ENCODE results near the gene ELMO1. TPM values are rescaled to one million over a fixed set of nuclear protein-coding genes. Genes with fewer than 3 reads are reported as not detected.

The ELMO1 gene
- total RNA-seq, 1 donor from 2014 or later = 29.4 TPM

- TF ChIP-seq, protein P1, sequence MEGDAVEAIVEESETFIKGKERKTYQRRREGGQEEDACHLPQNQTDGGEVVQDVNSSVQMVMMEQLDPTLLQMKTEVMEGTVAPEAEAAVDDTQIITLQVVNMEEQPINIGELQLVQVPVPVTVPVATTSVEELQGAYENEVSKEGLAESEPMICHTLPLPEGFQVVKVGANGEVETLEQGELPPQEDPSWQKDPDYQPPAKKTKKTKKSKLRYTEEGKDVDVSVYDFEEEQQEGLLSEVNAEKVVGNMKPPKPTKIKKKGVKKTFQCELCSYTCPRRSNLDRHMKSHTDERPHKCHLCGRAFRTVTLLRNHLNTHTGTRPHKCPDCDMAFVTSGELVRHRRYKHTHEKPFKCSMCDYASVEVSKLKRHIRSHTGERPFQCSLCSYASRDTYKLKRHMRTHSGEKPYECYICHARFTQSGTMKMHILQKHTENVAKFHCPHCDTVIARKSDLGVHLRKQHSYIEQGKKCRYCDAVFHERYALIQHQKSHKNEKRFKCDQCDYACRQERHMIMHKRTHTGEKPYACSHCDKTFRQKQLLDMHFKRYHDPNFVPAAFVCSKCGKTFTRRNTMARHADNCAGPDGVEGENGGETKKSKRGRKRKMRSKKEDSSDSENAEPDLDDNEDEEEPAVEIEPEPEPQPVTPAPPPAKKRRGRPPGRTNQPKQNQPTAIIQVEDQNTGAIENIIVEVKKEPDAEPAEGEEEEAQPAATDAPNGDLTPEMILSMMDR (conservative IDR thresholded peaks at IDR 0.05) = no peak
- peaks cover 12% of the 10 kb centered on the region for H3K9me3 Mint-ChIP-seq
- H3K27ac Mint-ChIP-seq = no peak overlapping the region
- H3K36me3 Mint-ChIP-seq = peaks cover 9% of the 10 kb centered on the region
- H3K4me3 Mint-ChIP-seq = no peak overlapping the region
- no peaks in the 10 kb centered on the region for H3K27me3 Mint-ChIP-seq
- no peaks in the 10 kb centered on the region for H3K4me1 Mint-ChIP-seq (ENCODE audit: unreplicated experiment)
- DNase-seq (ENCODE audit: extremely low spot score, unreplicated experiment) = no peak
Measured at GRCh38 chr7:36847946-36848345, 600.7 kb downstream of the ELMO1 start.

GRCh38 chr7:36844374-36844773 lies 604.3 kb downstream of the ELMO1 start:
- H3K27me3 Mint-ChIP-seq = no peaks in the 10 kb centered on the region
- H3K9me3 Mint-ChIP-seq = peaks cover 12% of the 10 kb centered on the region
- no peaks in the 10 kb centered on the region for H3K4me1 Mint-ChIP-seq (ENCODE audit: unreplicated experiment)
- TF ChIP-seq, protein P1 (conservative IDR thresholded peaks at IDR 0.05) = no peak
- no peak overlapping the region for H3K27ac Mint-ChIP-seq
- DNase-seq (ENCODE audit: extremely low spot score, unreplicated experiment) = no peak
- no peak overlapping the region for H3K4me3 Mint-ChIP-seq
- H3K36me3 Mint-ChIP-seq = peaks cover 9% of the 10 kb centered on the region

DNA sequence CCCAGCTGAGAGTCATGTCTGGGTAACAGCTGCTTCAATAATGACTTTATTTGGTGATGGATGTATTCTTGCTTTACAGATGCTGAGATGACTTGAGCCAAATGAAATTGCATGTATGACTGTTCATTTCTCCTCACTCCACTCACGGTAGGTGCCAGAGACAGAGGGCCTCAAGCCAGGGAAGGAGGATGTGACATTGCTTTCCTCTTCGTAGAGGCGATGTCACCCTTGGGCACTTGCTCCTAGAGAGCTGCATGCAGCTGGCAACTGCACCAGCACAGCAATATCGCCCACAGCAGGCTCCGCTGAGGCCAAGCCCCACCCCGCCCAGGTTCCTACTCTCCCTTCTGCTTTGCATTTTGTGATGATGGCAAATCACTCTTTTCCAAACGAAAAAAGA lies 607.8 kb downstream of the ELMO1 start:
- DNase-seq (ENCODE audit: extremely low spot score, unreplicated experiment) = no peak
- peaks cover 3% of the 10 kb centered on the region for H3K36me3 Mint-ChIP-seq
- H3K27me3 Mint-ChIP-seq = no peaks in the 10 kb centered on the region
- H3K4me1 Mint-ChIP-seq (ENCODE audit: unreplicated experiment) = peaks cover 5% of the 10 kb centered on the region
- H3K4me3 Mint-ChIP-seq = no peak overlapping the region
- H3K27ac Mint-ChIP-seq = no peak overlapping the region
- peaks cover 7% of the 10 kb centered on the region for H3K9me3 Mint-ChIP-seq
- TF ChIP-seq, protein P1 (conservative IDR thresholded peaks at IDR 0.05) = no peak

- Mint-ChIP-seq H3K4me1 (ENCODE audit: unreplicated experiment) (peaks cover 5% of the 10 kb centered on the region), H3K27me3 (no peaks in the 10 kb centered on the region), H3K27ac (no peak overlapping the region), H3K4me3 (no peak overlapping the region), H3K9me3 (peaks cover 4% of the 10 kb centered on the region), H3K36me3 (peaks cover 3% of the 10 kb centered on the region)
- TF ChIP-seq, protein P1 (conservative IDR thresholded peaks at IDR 0.05) = no peak
- no peak for DNase-seq (ENCODE audit: extremely low spot score, unreplicated experiment)
Measured at GRCh38 chr7:36838616-36839225, 609.9 kb downstream of the ELMO1 start.

GRCh38 chr7:36831049-36831448 lies 617.6 kb downstream of the ELMO1 start:
- Mint-ChIP-seq H3K27ac (no peak overlapping the region), H3K27me3 (no peaks in the 10 kb centered on the region), H3K9me3 (peaks cover 5% of the 10 kb centered on the region), H3K36me3 (no peaks in the 10 kb centered on the region), H3K4me1 (ENCODE audit: unreplicated experiment) (peaks cover 6% of the 10 kb centered on the region), H3K4me3 (no peak overlapping the region)
- TF ChIP-seq, protein P1 (conservative IDR thresholded peaks at IDR 0.05) = no peak
- DNase-seq (ENCODE audit: extremely low spot score, unreplicated experiment) = no peak

All from type B pancreatic cell (in vitro differentiated cells).